ENCODE data around the gene PCNP.

Gene PCNP

DNA sequence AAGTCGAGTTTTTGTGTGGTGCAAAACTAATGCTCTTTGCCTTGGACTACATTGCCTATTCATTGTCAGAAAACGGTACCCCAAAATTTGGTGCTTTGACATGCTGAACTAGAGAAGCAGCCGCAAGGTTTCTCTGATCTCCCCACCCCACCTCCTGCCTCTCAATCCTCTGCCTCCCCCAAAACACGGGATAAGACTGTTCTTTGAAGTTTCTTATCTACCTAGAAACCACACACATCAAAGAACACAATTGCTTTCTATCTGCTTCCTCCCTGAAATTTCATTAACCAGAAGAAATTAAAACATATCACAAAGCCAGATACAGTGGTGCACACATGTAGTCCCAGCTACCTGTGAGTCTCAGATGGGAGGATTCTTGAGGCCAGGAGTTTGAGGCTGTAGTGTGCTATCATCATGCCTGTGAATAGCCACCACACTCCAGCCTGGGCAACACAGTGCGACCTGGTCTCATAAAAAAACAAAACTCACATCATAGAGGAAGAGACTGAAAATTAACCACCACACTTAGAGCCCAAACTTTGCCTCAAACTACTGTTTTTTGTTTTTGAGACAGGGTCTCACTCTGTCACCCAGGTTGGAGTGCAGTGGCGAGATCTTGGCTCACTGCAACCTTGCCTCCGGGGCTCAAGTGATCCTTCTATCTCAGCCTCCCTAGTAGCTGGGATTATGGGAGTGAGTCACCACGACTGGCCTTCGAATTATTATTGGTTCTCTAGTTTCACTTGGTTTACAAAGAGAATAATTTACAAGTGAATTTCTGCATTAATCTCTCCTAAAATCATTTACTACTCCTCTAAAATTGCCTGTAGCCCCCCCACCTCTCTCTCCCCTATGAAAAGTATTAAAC, 2.7 kb upstream of the PCNP start:
- no peaks in the 10 kb centered on the region for H3K9me3 ChIP-seq (ENCODE audit: insufficient read depth, low read length)
- H3K36me3 ChIP-seq (ENCODE audit: low read length): no peaks in the 10 kb centered on the region
- TF ChIP-seq, protein P1, sequence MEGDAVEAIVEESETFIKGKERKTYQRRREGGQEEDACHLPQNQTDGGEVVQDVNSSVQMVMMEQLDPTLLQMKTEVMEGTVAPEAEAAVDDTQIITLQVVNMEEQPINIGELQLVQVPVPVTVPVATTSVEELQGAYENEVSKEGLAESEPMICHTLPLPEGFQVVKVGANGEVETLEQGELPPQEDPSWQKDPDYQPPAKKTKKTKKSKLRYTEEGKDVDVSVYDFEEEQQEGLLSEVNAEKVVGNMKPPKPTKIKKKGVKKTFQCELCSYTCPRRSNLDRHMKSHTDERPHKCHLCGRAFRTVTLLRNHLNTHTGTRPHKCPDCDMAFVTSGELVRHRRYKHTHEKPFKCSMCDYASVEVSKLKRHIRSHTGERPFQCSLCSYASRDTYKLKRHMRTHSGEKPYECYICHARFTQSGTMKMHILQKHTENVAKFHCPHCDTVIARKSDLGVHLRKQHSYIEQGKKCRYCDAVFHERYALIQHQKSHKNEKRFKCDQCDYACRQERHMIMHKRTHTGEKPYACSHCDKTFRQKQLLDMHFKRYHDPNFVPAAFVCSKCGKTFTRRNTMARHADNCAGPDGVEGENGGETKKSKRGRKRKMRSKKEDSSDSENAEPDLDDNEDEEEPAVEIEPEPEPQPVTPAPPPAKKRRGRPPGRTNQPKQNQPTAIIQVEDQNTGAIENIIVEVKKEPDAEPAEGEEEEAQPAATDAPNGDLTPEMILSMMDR (IDR thresholded peaks at IDR 0.05; ENCODE audit: insufficient read depth, low read length, poor library complexity, severe bottlenecking): no peak
- no peak for TF ChIP-seq EZH2phosphoT487 (conservative IDR thresholded peaks at IDR 0.05; ENCODE audit: low read length)
- H3K4me2 ChIP-seq (ENCODE audit: low read depth, low read length, poor library complexity, severe bottlenecking): no peak overlapping the region
- H3K79me2 ChIP-seq (ENCODE audit: insufficient read depth, low read length): peaks cover 23% of the 10 kb centered on the region
- no peaks in the 10 kb centered on the region for H3K27me3 ChIP-seq (ENCODE audit: low read length)
- H3K4me3 ChIP-seq (ENCODE audit: insufficient read depth, low read length, poor library complexity, severe bottlenecking): no peak overlapping the region
- no peak overlapping the region for H3K9ac ChIP-seq (ENCODE audit: low read length)
- H3F3A ChIP-seq (ENCODE audit: insufficient read depth): 0 out of 2 replicates have a peak, but pooled peaks cover 5% of the 10 kb centered on the region
- no peaks in the 10 kb centered on the region for H3K9me2 ChIP-seq (replicated peaks; ENCODE audit: insufficient read depth, low read length)
- no peak overlapping the region for H3K27ac ChIP-seq (ENCODE audit: low read depth, low read length)
- H4K20me1 ChIP-seq (ENCODE audit: low read depth, low read length): 0 out of 2 replicates have a peak, but pooled peaks cover 7% of the 10 kb centered on the region
- no peak overlapping the region for H2AFZ ChIP-seq (ENCODE audit: low read depth, low read length, severe bottlenecking)

DNA sequence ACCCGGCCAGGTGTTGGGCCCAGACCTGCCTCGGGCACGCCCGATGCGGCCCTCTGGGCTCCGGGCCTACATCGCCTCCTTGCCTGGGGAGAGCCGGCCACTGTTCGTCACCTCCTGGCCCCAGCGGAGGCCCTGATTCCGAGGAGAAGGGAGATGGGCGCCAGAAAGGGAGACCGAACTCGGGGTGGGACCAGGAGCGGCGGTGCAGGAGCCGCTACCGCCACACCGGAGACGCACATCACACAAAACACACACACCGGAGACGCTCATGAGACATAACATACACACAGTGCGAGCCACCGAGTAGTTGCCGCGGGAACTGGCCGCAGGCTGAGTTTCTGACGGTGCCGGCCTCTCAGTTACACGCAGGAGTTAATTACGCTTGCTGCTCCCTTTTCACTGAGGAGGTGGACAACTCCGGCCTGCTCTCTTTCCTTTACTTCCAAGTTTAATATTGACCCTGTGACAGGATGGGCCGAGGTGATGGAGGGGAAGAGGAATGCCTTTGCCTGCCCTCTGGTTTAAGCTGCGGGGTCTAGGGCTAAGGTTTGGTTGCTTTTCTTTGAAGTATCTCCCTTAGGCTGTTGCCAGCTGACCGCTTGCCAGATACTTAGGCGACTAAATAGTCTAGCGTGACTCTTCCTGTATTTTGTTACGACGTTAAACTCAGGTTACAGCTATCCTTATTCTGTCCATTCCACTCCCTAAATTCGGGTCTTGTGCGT, 570 bp downstream of the PCNP start:
- Histone ChIP-seq H3K9me2 (replicated peaks; ENCODE audit: insufficient read depth, low read length) (no peaks in the 10 kb centered on the region), H3K9me3 (ENCODE audit: insufficient read depth, low read length) (no peaks in the 10 kb centered on the region), H4K20me1 (ENCODE audit: low read depth, low read length) (0 out of 2 replicates have a peak, but pooled peaks cover 7% of the 10 kb centered on the region), H3K27me3 (ENCODE audit: low read length) (no peaks in the 10 kb centered on the region), H3K79me2 (ENCODE audit: insufficient read depth, low read length) (peaks cover 51% of the 10 kb centered on the region), H3K4me3 (ENCODE audit: insufficient read depth, low read length, poor library complexity, severe bottlenecking) (peak overlapping the region; percentile 80), H2AFZ (ENCODE audit: low read depth, low read length, severe bottlenecking) (peak overlapping the region; percentile 43), H3K27ac (ENCODE audit: low read depth, low read length) (peak overlapping the region; percentile 66), H3F3A (ENCODE audit: insufficient read depth) (peaks cover 5% of the 10 kb centered on the region; the same call in 1 of the 2 replicates), H3K4me2 (ENCODE audit: low read depth, low read length, poor library complexity, severe bottlenecking) (peak overlapping the region; percentile 97), H3K9ac (ENCODE audit: low read length) (peak overlapping the region; percentile 84), H3K36me3 (ENCODE audit: low read length) (peaks cover 11% of the 10 kb centered on the region; the same call in 1 of the 2 replicates)
- no peak for TF ChIP-seq EZH2phosphoT487 (conservative IDR thresholded peaks at IDR 0.05; ENCODE audit: low read length)
- TF ChIP-seq, protein P1 (IDR thresholded peaks at IDR 0.05; ENCODE audit: insufficient read depth, low read length, poor library complexity, severe bottlenecking): no peak

DNA sequence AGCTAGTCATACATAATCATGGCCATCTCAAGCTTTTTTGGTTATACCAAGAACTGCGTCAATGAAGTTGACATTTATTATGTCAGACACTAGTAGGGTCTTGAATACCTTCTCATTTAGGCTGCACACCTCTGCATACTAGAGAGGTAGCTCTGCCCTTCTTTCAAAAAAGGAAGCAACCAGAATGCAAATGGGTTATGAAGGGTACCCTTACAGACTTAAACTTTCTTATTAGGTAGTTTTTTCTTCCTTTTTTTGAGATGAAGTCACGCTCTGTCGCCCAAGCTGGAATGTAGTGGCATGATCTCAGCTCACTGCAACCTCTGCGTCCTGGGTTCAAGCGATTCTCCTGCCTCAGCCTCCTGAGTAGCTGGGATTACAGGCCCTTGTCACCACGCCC, 3.3 kb downstream of the PCNP start:
- Histone ChIP-seq H3K27me3 (ENCODE audit: low read length) (no peaks in the 10 kb centered on the region), H3K9me2 (replicated peaks; ENCODE audit: insufficient read depth, low read length) (no peaks in the 10 kb centered on the region), H3K79me2 (ENCODE audit: insufficient read depth, low read length) (peaks cover 75% of the 10 kb centered on the region), H3K4me2 (ENCODE audit: low read depth, low read length, poor library complexity, severe bottlenecking) (peak overlapping the region; percentile 40), H3K9ac (ENCODE audit: low read length) (0 out of 2 replicates have a peak overlapping the region, but pooled peaks have one; percentile 12), H3K9me3 (ENCODE audit: insufficient read depth, low read length) (no peaks in the 10 kb centered on the region), H3F3A (ENCODE audit: insufficient read depth) (peaks cover 5% of the 10 kb centered on the region; the same call in 1 of the 2 replicates), H3K36me3 (ENCODE audit: low read length) (peaks cover 24% of the 10 kb centered on the region; the same call in 1 of the 2 replicates), H4K20me1 (ENCODE audit: low read depth, low read length) (0 out of 2 replicates have a peak, but pooled peaks cover 7% of the 10 kb centered on the region), H3K4me3 (ENCODE audit: insufficient read depth, low read length, poor library complexity, severe bottlenecking) (no peak overlapping the region), H2AFZ (ENCODE audit: low read depth, low read length, severe bottlenecking) (no peak overlapping the region), H3K27ac (ENCODE audit: low read depth, low read length) (no peak overlapping the region; the same call in 1 of the 2 replicates)
- TF ChIP-seq, protein P1 (IDR thresholded peaks at IDR 0.05; ENCODE audit: insufficient read depth, low read length, poor library complexity, severe bottlenecking): no peak
- no peak for TF ChIP-seq EZH2phosphoT487 (conservative IDR thresholded peaks at IDR 0.05; ENCODE audit: low read length)
